NCI-H187 (cell line): ENCODE measurements around the gene CELF4.
A peak's percentile ranks its signal among the peaks of the same experiment; 100 is the strongest.
"Not testable (repeated sequence)": the region's sequence is repeated elsewhere in the genome, so short reads cannot be mapped to it uniquely, and the experiment has no call there.

Source experiments
- DNase-seq, 2 experiments: peaks; one replicate each; lab custom pipeline; 2025; lab: John Stamatoyannopoulos, UW

Gene CELF4

DNA sequence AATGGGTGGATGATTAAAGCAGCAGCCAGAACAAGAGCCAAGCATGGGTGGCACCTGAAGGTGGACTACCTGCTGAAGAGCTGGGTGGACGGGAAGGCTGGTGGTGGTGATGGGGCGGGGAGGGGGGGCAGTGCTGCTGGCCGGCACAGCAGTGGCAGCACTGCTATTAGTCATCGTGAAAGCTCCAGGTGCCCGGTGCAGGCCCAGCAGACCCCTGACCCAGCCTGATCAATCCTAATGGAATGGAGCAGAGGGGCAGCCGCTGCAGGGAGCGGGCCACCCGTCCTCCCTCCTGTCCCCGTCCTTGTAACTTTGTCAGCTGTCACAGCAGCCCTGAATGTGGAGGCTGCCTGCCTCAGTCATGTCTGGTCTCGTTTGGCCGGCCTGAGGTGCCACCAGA, 174.9 kb downstream of the CELF4 start:
- DNase-seq, result no peak

DNA sequence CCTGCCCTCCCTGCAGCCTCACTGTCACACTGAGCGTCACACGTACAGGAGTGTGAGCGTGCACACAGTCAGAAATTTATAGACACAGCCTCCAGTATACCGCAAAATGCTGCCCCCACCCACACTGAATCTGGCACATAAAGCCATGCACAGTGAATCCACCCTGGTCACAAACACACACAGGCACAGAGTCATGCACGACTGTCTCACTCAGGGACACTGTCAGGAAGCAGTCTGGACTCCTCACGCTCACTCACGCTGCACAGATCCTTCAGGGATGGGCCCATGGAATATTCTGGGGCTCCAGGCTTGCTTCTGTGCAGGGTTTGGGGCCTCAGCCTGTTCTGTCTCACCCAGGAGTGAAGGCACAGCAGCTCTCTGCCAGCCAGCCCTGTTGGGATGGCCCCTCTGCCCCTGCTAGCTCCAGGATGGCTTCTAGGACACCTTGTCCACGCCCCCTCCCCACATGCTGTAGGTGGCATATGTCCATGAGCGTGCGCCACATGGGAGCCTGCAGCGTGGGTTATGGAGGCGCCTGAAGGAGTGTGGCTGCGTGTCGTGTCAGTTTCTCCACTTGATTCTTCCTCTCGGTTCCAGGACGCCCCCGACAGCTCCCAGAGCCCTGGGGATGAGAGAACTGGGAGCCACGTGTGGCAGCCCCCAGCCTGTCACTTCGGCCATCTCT, 175.8 kb downstream of the CELF4 start:
- no peak for DNase-seq

DNA sequence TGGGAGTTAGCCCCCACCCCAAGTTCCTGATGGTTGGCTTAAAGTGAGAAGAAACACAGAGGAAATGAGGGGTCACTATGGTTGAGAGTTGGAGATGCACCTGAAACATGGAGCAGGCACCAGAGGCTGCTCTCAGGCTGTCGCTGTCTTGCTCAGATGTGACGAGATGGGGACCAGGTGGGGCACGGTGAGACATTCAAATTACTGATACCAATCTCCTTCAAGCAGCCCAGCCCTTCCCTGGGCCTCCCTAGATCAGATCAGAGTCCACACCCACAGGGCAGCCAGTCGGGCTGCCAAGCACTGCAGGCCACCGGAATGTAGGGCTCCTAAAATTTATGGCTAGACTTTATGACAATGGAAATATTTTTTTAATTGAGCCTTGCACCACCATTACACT, 176.6 kb downstream of the CELF4 start:
- DNase-seq, result no peak

DNA sequence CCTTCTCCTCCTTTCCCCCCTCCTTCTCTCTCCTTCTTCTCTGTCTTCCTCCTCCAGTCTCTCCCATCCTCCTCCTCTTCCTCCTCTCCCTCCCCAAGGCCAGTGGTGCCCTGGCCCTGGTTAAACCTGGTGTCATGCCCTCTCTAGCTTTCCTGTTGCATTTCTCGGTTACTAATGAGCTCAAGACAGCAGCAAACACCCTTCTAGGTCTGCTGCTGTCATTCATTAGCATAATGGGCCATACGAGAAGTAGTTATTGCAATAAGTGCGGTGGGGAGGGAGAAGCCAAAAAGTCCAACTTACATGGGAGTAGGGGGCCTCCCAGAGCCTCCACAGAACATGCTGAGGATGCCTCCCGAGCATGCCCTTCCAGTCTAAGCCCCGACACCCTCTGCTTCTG, 177.2 kb downstream of the CELF4 start:
- DNase-seq, result no peak

DNA sequence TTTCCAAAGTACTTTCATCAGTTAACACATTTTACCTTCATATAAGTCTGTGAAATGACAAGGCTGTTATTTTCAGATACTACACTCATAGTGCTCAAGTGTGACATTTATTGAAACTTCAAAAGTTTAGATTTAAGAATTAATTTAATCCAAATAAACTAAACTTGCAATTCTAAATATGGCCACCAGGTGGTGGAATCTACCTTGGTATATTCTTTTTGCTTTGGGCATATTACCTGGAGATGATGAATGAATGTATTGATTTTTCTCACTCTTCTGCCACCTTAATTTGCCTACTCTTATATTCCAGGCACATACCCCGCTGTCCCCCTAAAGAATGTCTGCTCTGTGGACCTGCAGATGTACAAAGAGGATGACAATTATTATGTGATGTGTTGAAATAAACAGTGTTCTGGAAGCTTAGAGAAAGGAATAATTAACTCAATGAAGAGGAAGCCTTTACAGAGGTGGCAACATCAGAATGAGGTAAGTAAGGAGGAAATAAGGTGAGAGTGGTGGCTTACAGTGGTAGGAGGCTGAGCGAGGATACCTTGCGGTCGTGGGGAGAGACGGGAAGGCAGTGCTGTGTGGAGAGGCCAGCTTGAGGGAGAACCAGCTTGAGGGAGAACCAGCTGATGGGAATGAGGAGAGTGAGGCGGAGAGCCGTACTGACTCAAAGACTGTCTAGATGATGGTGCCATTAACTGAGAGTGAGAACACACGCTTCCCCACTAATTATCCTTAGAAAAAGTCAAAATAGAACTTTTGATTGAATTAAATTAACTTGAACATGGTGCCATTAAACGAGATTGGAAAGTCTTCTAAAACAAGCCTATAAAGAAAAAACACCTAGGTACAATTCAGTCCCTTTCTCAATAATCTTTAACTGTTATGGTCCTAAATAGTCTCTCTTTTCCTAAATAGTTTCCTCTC, 179.5 kb downstream of the CELF4 start:
- peak in 1 of 2 experiments; percentile 9 for DNase-seq

DNA sequence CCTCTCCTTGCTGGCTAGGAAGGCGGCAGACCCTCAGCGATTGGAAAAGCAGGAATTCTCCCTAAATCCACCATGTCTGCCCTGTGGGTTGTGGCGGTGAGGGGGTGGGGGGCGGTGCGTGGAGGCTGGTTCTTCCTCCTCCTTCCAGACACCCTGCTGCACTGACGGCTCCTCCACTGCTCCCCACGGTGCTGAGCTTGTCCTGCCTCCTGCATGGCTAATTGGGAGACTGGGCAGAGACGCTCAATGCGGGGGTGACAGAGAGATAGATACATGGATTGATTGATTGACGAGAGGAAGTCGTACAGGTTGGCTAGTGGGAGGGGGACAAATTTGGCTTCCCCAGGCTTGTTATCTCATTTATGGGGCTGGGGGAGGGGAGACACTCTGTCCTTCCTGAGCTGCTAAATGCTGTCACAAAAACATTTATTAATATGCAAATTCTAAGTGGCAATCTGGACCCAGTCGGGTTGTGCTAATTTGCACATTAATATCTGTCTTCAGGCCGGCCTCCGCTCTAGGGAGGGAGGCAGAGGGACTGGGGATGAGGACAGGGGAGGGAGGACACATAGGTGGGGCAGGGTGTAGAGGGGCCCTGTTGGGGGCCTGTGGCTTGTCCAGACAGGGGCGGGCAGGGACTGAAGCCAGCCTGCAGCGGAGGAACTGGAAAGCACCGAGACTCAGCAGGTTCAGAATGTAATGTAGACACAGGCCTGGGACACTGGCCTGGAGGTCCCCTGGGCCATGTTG, 181.6 kb downstream of the CELF4 start:
- DNase-seq, result no peak

DNA sequence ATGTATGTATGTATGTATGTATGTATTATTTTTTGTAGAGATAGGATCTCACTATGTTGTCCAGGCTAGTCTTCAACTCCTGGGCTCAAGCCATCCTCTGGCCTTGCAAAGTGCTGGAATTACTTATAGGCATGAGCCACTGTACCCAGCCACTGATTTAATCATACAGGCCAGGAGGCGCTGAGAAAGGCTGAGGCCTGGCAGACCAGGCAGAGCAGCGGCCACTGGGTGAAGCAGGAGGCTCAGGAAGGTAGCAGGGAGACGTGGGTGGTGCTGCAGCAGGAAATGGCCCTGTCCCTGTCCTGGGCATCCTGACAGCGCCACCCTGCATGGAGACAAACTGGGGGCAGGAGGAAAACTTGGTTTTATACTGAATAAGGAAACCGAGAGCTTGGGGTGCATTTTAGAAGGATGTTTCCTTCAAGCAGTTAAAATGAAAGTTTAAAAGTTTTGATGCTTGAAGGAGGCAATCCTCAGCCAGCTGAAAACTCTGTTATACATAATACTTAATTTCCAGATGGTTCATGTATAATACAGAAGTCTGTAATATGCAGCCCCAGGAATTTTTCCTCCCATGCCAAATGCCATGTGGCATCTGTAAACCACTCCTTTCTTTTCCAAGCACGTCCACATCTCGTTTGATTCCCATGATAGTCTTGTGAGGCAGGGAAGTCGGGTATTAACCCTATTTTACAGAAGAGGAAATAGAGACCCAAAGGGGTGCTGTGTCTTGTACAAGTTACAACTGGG, 182.4 kb downstream of the CELF4 start:
- DNase-seq, result no peak

DNA sequence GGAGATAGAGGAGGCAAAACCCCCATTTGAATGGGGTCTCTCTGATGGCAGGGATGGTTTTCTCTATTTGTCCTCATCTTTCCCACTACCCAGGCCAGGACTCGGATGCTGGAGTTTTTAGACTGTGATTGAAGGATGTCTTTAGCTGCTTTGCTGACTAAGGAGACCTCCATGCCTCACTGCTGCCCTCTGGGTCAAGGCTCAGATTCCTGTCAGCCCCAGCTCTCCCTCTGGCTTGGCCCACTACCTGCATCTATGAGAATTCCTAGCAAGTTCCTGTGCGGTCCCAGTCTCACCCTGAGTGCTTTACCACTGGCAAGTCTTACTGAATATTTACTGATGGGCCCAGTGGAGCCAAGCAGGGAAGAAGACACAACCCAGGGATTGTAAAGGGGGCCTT, 184.0 kb downstream of the CELF4 start:
- DNase-seq, result no peak

DNA sequence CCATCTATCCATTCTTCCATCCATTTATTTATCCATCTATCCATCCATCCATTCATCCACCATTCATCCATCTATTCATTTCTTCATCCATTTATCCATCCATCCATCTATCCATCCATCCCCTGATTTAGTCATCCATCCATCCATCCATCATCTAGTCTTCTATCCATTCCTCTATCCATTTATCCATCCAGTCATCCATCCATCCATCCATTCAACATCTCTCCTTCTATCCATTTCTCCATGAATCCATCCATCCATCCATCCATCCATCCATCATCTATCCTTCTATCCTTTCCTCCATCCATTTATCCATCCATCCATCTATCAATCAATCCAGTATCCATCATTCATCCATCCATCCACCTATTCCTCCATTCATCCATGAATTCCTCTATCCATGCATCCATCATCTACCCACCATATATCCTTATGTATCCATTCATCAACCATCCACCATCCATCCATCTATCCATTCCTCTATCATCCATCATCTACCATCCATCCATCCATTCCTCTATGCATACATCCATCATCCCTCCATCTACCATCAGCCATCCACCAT, 185.0 kb downstream of the CELF4 start:
- DNase-seq, result no peak

DNA sequence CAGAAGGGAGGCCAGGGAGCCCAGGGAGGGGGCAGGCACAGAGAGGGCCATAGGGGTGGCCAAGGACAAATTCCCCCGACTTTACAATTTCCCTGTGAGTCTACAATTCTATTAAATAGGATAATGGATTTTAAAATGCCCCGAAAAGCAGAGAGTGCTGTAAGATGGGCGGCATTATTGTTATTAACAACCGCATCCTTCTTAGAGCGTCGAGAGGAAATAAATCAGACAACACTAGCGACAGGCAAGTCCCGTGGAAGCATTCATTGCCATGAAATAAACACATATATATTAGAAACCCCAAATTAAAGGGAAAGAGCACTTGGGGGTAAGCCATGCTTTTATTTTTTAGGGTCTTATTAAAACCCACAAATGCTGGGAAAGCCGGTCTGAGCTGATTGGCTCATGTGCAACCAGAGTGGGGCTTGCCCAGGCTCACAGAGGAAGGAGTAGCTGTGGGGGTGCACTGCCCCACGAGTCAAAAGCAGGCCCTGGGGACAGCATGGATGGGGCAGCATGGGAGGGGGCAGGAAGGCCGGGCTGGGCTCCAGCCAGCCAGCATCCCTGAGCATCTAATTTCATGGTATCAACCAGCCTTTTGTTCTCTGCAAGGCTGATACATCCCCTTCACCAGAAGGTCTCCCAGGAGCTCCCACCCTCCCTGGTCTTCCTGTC, 187.1 kb downstream of the CELF4 start:
- DNase-seq, result no peak

DNA sequence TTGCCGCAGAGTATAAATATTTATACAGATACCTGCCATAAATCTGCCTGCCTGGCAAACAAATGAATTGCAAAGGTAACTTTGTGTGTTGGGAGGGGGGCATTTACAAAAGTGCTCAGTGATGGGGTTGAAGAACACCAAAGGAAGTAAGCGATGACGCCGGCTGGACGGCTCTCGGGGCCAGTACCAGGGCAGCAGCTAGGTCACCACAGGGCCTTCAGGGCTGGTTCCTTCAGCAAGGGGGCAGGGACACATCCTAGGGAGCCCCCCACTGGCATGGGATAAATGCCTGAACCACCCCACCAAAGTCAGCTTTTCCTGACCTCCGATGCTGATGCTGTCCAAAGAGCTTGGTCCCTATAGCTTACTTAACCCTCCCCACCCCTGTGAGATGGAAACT, 190.4 kb downstream of the CELF4 start:
- no peak for DNase-seq

DNA sequence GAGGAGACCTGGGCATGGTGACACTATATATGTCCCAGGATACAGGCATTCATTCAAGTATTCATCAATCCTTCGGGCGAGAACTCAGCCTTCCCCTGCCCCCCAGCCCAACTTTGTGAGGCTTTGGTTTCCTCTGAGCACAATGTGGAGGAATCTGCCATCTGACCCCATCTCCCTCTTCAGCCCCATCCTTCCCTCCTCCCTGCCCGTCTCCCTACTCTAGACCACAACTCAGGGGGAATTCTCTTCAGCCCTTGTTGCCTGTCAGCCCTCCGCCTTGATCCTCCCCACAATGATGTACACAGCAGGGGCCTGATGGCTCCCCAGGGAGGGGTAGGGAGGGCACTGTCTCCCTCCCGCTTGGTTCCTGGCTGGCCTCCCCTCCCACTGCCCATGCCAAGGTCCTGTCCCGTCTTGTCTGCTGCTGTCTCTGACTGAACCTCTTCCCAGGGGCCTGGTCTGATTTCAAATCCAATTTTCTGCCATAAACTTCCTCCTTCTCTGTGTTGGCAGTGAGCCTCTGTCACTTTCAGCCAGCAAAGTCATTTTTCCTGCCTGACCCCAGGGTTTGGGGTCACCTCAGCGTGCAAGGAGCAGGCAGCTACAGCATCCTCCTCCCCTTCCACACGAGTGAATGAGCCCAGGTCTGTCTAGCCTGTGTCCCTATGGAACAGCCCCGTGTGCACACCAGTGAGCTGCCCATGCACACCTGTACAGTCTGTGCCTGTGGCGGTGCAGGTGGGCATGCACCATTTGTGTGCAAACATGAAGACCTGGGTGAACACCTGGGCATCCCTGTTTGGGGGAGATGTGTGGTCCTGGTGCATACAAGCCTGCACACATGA, 197.3 kb downstream of the CELF4 start:
- DNase-seq, result no peak

DNA sequence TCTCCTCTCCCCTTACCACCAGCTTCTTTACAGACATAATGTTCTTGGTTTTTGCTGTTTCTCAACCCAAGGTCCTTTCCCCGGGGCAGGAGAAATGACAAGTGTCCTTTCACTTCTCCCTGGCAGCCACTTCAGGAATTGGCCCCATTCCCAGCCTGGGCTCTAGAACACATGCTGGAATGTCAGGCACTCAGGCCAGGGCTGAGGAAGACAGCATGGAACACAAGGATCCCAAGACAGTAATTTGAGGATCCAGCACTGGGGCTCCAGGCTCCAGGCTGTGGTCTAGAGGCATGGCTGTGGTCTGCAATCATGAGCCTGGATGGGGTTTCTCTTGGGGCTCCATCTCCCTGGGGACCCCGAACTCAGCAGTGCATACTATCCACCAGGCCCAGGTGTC, 201.4 kb downstream of the CELF4 start:
- DNase-seq, result no peak

DNA sequence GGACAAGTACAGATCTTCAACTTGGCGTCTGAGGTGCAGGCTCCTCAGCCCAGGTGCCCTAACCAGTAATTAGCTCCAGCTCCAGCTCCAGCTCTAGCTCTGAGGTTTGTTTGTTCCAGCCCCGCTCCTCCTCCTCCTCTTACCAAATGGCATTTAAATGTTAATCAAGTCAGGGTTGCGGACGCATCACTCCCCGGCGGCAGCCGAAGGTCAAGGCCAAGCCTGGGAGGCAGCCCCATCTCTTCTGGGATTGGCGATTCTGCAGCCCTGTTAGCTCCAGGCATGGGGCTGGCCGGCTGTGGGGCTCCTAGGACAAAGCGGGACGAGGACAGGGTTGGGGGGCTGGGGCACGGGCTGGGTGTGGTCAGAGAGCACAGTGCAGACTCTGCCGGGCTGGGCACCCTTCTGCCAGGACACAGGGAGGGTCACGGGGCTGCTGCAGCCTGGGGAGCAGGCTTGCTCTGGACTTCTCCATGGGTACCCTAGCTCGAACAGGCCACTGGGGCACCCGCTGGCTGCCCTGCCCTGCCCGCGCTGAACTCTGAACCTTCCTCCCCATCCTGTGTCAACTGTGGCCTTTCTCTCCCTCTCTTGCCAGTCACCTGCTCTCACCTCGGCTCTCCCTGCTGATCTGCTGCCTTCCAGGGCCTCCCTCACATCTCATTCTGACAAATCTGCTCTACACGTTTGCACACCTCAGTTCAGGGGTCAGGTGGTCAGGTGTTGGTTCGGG, 203.3 kb downstream of the CELF4 start:
- no peak for DNase-seq

DNA sequence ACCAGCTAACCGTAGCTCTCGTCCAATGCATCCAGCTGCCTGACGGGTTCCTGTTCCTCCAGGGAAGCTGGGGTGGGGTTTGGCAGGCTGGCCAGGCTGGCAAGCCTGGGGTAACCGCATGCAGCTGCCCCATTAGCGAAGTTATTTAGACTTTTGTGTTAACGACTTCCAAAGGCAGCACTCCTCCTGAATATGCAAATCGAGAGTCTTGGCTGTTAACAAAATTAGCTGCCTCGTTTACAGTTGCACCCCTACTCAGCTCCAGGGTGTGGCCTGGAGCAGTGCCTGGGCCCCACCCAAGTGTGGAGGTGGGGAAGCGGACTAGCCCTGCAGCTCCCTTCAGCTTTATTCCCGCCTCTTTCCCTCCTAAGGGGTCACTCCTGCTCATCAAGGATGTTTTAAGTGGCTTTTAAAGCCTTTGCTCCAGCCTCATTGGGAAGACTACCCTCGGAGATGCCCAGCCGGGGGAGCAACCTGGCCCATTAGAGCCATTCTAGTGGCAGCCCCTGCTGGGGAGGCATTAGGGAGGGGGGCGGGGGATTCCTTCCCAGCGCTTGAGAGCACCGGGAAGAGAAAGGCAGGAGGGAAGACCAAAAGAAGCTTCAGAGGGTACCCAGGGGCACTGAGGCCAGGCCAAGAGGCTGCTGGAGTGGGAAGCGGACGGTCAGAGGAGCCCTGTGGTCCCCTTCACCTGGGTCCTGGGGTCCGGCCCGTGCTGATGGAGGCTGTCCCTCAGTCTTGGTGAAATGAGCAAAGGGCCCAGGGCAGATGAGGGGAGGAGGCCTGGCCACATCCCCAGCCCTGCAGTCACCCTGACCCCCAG, 204.1 kb downstream of the CELF4 start:
- DNase-seq, result peak; percentile 45 to 68

DNA sequence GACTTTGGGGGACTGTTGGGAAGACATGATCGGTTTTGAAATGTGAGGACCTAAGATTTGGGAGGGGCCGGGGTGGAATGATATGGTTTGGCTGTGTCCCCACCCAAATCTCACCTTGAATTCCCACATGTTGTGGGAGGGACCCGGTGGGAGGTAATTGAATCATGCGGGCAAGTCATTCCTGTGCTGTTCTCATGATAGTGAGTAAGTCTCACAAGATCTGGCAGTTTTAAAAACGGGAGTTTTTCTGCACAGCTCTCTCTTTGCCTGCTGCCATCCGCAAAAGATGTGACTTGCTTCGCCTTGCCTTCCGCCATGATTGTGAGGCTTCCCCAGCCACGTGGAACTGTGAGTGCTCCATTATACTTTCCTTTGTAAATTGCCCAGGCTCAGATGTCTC, 207.5 kb downstream of the CELF4 start:
- DNase-seq, result not testable (repeated sequence)

DNA sequence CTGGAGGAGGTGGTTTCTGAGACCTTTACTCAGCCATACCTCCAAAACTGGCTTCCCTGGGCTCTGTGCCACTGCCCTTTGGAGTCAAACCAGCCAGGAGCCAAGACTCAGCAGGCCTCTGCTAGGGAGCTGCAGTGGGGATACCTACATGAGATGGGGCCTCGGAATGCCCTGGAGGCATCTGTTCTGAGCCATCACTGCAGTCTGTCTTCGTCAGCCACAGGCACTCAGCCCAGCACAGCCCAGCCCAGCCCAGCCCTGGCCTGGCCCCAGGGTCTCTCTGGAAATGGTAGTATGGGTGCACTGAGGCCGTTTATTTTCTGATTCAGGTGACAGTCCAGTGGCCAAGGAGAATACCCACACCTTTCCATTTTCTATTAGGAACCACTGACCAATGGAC, 209.8 kb downstream of the CELF4 start:
- DNase-seq, result no peak

DNA sequence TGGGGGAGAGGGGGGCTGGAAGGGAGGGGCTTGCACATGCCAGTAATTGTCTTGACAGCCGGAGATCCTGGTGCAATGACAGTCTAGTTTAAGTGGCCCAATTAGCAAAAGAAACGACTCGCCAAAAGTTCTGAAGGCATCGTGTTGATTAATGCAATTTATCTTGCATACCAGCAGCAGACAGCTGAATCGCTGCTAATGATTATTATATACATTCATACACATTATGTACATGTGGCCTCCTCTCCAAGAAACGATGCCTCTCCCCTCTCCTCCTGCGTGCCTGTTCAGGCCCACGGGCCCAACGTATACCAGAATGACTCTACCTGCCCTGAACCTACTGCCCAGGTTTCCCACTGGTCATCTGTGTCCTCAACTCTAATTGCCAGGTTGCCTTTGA, 214.5 kb downstream of the CELF4 start:
- DNase-seq, result no peak

DNA sequence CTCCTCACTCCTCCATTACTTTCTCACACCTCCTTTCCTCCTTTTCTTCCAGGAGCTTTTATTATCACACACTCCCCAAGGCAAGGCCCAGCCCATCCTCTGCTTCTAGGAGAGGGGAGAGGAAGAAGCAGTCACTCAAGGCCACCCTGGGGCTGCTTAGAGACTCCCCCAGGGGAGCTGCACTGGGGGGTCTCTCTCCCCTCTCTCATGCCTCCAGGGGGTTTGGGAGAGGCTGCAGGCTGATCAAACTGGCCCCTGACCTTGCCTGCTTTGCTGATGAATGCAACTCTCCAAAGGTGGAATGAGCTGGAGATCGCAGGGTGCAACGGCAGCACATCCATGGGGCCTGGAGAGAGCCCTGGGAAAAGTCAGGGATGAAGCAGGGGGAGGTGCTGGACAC, 216.9 kb downstream of the CELF4 start:
- DNase-seq, result no peak
